H1 (cell line): ENCODE data around the gene CRELD1. TPM values are rescaled to one million over a fixed set of nuclear protein-coding genes. Genes with fewer than 3 reads are reported as not detected.

Source experiments
- CTCF ChIA-PET: fragments of 300-600 bp; sonication (Branson Sonifier 250); formaldehyde crosslinking; loops from one replicate; lab custom pipeline; 2021; ENCODE audit not compliant: partially characterized antibody; lab: Charles Lee
- POLR2A ChIA-PET: fragments of 300-600 bp; sonication (Branson Sonifier 250); formaldehyde crosslinking; loops from one replicate; lab custom pipeline; 2021; ENCODE audit warnings: inconsistent platforms; ENCODE audit not compliant: partially characterized antibody; lab: Charles Lee
- DNase-seq, 2 experiments: peaks; one replicate each; pipeline versions ENCODE4 v3.0.0 to v3.0.0-alpha.2; 2010 to 2022; ENCODE audit warnings: low spot score in 2 of 2, low read depth in 1 of 2, mixed read lengths in 1 of 2
- FAIRE-seq: peaks from 2 replicates; lab custom pipeline; 2011; peaks lifted over from hg19 to GRCh38; lab: Jason Lieb, UNC
- H2AFZ ChIP-seq: 2 replicates; pipeline ENCODE4 v1.8.1; 2012; ENCODE audit warnings: low read length, inconsistent platforms
- H2AK5ac ChIP-seq: 2 replicates; pipeline ENCODE4 v1.6.1; 2013; ENCODE audit warnings: low read depth, low read length
- H2BK120ac ChIP-seq: replicated peaks from 2 replicates; pipeline ENCODE3; 2013; ENCODE audit warnings: low read depth, low read length, inconsistent platforms
- H2BK12ac ChIP-seq: 2 replicates; pipeline ENCODE4 v1.6.1; 2013; ENCODE audit warnings: low read depth, low read length
- H2BK15ac ChIP-seq: 2 replicates; pipeline ENCODE4 v1.6.1; 2013; ENCODE audit warnings: low read length
- H2BK20ac ChIP-seq: 2 replicates; pipeline ENCODE4 v1.6.1; 2013; ENCODE audit warnings: low read length
- H2BK5ac ChIP-seq: 2 replicates; pipeline ENCODE4 v1.6.1; 2013; ENCODE audit warnings: low read depth, low read length
- H3K14ac ChIP-seq: 2 replicates; pipeline ENCODE4 v1.6.1; 2013; ENCODE audit warnings: inconsistent platforms; ENCODE audit not compliant: insufficient read length
- H3K18ac ChIP-seq: 2 replicates; pipeline ENCODE4 v1.6.1; 2013; ENCODE audit warnings: low read length; ENCODE audit errors: extremely low read depth
- H3K23ac ChIP-seq: 2 replicates; pipeline ENCODE4 v1.6.1; 2013; ENCODE audit warnings: inconsistent platforms; ENCODE audit not compliant: insufficient read length
- H3K23me2 ChIP-seq: 2 replicates; pipeline ENCODE4 v1.6.1; 2013; ENCODE audit warnings: low read depth, low read length
- H3K27ac ChIP-seq: 2 replicates; pipeline ENCODE4 v1.6.1; 2011; ENCODE audit warnings: low read depth, low read length, inconsistent platforms
- H3K27me3 ChIP-seq, 4 experiments: replicated peaks in 1 of 4; 1 replicate in 1 of 4; 2 replicates in 3 of 4; pipeline versions ENCODE4 v1.6.1 to v1.8.1; 2011 to 2013; ENCODE audit warnings: low read length in 3 of 4, mild to moderate bottlenecking in 3 of 4, inconsistent platforms in 2 of 4, mixed read lengths in 2 of 4, moderate library complexity in 1 of 4; ENCODE audit not compliant: control insufficient read depth in 3 of 4, insufficient read depth in 3 of 4; ENCODE audit errors: extremely low read depth in 1 of 4
- H3K36me3 ChIP-seq, 4 experiments: 2 replicates each; pipeline versions ENCODE4 v1.6.1 to v1.8.1; 2011 to 2013; ENCODE audit warnings: mild to moderate bottlenecking in 4 of 4, low read length in 3 of 4, moderate library complexity in 2 of 4, control low read depth in 1 of 4, inconsistent platforms in 1 of 4; ENCODE audit not compliant: insufficient read depth in 4 of 4, control insufficient read depth in 2 of 4
- H3K4ac ChIP-seq: replicated peaks from 2 replicates; pipeline ENCODE3; 2013; ENCODE audit warnings: low read length, low read depth, mixed read lengths, inconsistent platforms; ENCODE audit not compliant: insufficient read length
- H3K4me1 ChIP-seq, 4 experiments: replicated peaks in 1 of 4; 1 replicate in 1 of 4; 2 replicates in 3 of 4; pipeline versions ENCODE4 v1.6.1 to v1.8.1; 2011 to 2013; ENCODE audit warnings: low read length in 3 of 4, inconsistent platforms in 2 of 4, mixed read lengths in 1 of 4; ENCODE audit not compliant: insufficient read depth in 4 of 4, control insufficient read depth in 3 of 4
- H3K4me2 ChIP-seq, 2 experiments: 2 replicates each; pipeline versions ENCODE4 v1.6.1 to v1.8.1; 2011 to 2013; ENCODE audit warnings: low read depth in 2 of 2, low read length in 2 of 2, control low read depth in 1 of 2, inconsistent platforms in 1 of 2, mild to moderate bottlenecking in 1 of 2; ENCODE audit not compliant: insufficient read depth in 1 of 2
- H3K4me3 ChIP-seq, 4 experiments: fragments of 200-600, 300-600 bp in 1 of 4; sonication (generic), shearing (Covaris generic), sonication (Bioruptor Twin) in 1 of 4; 2 replicates each; pipeline versions ENCODE4 v1.5.1 to v1.8.1; 2011 to 2016; ENCODE audit warnings: low read length in 4 of 4, low read depth in 3 of 4, control low read depth in 2 of 4, inconsistent platforms in 2 of 4, mild to moderate bottlenecking in 2 of 4, mixed read lengths in 1 of 4, moderate library complexity in 1 of 4; ENCODE audit not compliant: insufficient read depth in 2 of 4; ENCODE audit errors: extremely low read depth in 1 of 4
- H3K56ac ChIP-seq: replicated peaks from 2 replicates; pipeline ENCODE3; 2013; ENCODE audit warnings: low read depth, mild to moderate bottlenecking, mixed read lengths, low read length, inconsistent platforms; ENCODE audit not compliant: insufficient read length
- H3K79me1 ChIP-seq: 2 replicates; pipeline ENCODE4 v1.6.1; 2013; ENCODE audit warnings: low read depth, low read length, control low read depth
- H3K79me2 ChIP-seq, 2 experiments: 2 replicates each; pipeline versions ENCODE4 v1.6.1 to v1.8.1; 2012 to 2013; ENCODE audit warnings: low read length in 2 of 2, mild to moderate bottlenecking in 2 of 2, inconsistent platforms in 1 of 2; ENCODE audit not compliant: insufficient read depth in 2 of 2, control insufficient read depth in 1 of 2
- H3K9ac ChIP-seq, 4 experiments: replicated peaks in 1 of 4; 1 replicate in 1 of 4; 2 replicates in 3 of 4; pipeline versions ENCODE4 v1.6.1 to v1.8.1; 2011 to 2013; ENCODE audit warnings: low read depth in 3 of 4, low read length in 3 of 4, control low read depth in 2 of 4, mild to moderate bottlenecking in 2 of 4, moderate library complexity in 2 of 4, inconsistent platforms in 1 of 4; ENCODE audit errors: extremely low read depth in 1 of 4
- H3K9me3 ChIP-seq, 2 experiments: 2 replicates each; pipeline versions ENCODE4 v1.6.1 to v1.8.1; 2012 to 2013; ENCODE audit warnings: mild to moderate bottlenecking in 2 of 2, moderate library complexity in 2 of 2, control low read depth in 1 of 2, inconsistent platforms in 1 of 2, low read depth in 1 of 2, low read length in 1 of 2, mixed read lengths in 1 of 2; ENCODE audit not compliant: insufficient read depth in 2 of 2
- H4K20me1 ChIP-seq, 2 experiments: replicated peaks in 1 of 2; 2 replicates each; pipeline versions ENCODE3 to v1.8.1; 2011 to 2013; ENCODE audit warnings: inconsistent platforms in 2 of 2, low read length in 2 of 2, mild to moderate bottlenecking in 1 of 2; ENCODE audit not compliant: insufficient read depth in 2 of 2, control insufficient read depth in 1 of 2
- H4K5ac ChIP-seq: 2 replicates; pipeline ENCODE4 v1.6.1; 2013; ENCODE audit warnings: low read length, low read depth, mixed read lengths, inconsistent platforms; ENCODE audit not compliant: insufficient read length
- H4K8ac ChIP-seq: 2 replicates; pipeline ENCODE4 v1.8.0; 2013; ENCODE audit warnings: mild to moderate bottlenecking, moderate library complexity, low read length, inconsistent platforms; ENCODE audit not compliant: insufficient read depth; ENCODE audit errors: extremely low read depth
- H4K91ac ChIP-seq: replicated peaks from 2 replicates; pipeline ENCODE3; 2013; ENCODE audit warnings: low read length, mixed read lengths, inconsistent platforms; ENCODE audit not compliant: insufficient read length
- CHD2 ChIP-seq: IDR thresholded peaks from 2 replicates; pipeline ENCODE4 v1.6.1; 2012; ENCODE audit warnings: low read length, improper control_type of control experiment
- CTBP2 ChIP-seq: IDR thresholded peaks from 2 replicates; pipeline ENCODE4 v1.7.0; 2011; ENCODE audit warnings: borderline replicate concordance, mild to moderate bottlenecking, moderate library complexity, mixed read lengths, low read length; ENCODE audit not compliant: insufficient read depth, insufficient read length
- E2F6 ChIP-seq: IDR thresholded peaks from 2 replicates; pipeline ENCODE4 v1.6.1; 2012; ENCODE audit warnings: inconsistent platforms
- EGR1 ChIP-seq: IDR thresholded peaks from 2 replicates; pipeline ENCODE4 v1.6.1; 2011; ENCODE audit warnings: low read depth, low read length, borderline replicate concordance
- MAX ChIP-seq: IDR thresholded peaks from 2 replicates; pipeline ENCODE4 v1.6.1; 2012; ENCODE audit warnings: inconsistent platforms
- NRF1 ChIP-seq: IDR thresholded peaks from 2 replicates; pipeline ENCODE4 v1.6.1; 2011; ENCODE audit warnings: mild to moderate bottlenecking, low read depth, low read length, improper control_type of control experiment
- POLR2AphosphoS5 ChIP-seq: IDR thresholded peaks from 2 replicates; pipeline ENCODE4 v1.6.1; 2011; ENCODE audit warnings: low read depth, low read length
- RNF2 ChIP-seq: fragments of 200-900, 300-1000 bp; sonication (generic); IDR thresholded peaks from 2 replicates; pipeline ENCODE4 v1.7.1; 2016; ENCODE audit warnings: borderline replicate concordance, low read depth, mild to moderate bottlenecking, antibody characterized with exemption, low read length; ENCODE audit not compliant: poor library complexity, severe bottlenecking; ENCODE audit errors: missing control alignments
- SP1 ChIP-seq: IDR thresholded peaks from 2 replicates; pipeline ENCODE4 v1.6.1; 2011; ENCODE audit warnings: low read depth, low read length
- TCF12 ChIP-seq: IDR thresholded peaks from 2 replicates; pipeline ENCODE4 v1.6.1; 2011; ENCODE audit warnings: low read depth, mild to moderate bottlenecking, low read length
- WGBS, 2 experiments: shearing (Covaris generic) in 1 of 2; methylation state at CpG; one replicate each; pipeline versions ENCODE4 v1.1.6 to v1.1.7; 2013 to 2015; ENCODE audit warnings: low lambda C conversion rate in 2 of 2, mixed read lengths in 2 of 2, inconsistent platforms in 1 of 2, low coverage in 1 of 2, missing lambda C conversion rate in 1 of 2; ENCODE audit not compliant: insufficient replicate concordance in 2 of 2, insufficient coverage in 1 of 2, insufficient read length in 1 of 2; ENCODE audit errors: extremely low coverage in 1 of 2, missing lambda C conversion rate in 1 of 2; 5-methylcytosine and 5-hydroxymethylcytosine counted together
- polyA plus RNA-seq, 7 experiments: library from polyadenylated mRNA; depleted of rRNA in 3 of 7; stranded (reverse) in 5 of 7; unstranded in 2 of 7; fragments of >200 nt in 5 of 7; fragments of 200-250 nt in 2 of 7; gene quantifications; 1 replicate in 5 of 7; 2 replicates in 1 of 7; 4 replicates in 1 of 7; pipeline versions ENCODE4 v1.2.1 to v1.2.3, GENCODE V29; 2011 to 2013; ENCODE audit warnings: missing spikeins in 2 of 7, mixed read lengths in 2 of 7
- total RNA-seq: library from RNA; stranded (reverse); fragmentation: NEBNext Ultra II Directional; extraction: Animal tissue kit (Norgen Biotek cat#: 25700); gene quantifications from 2 replicates; pipeline ENCODE4 v1.2.1, GENCODE V29; 2021

Gene CRELD1
- total and polyA plus RNA-seq, 2 of the 8 experiments (the other 6 are each of a cell fraction or from before 2014, with no cell fraction given), result 12.9 to 15.1 TPM

GRCh38 chr3:9955067-9955502 is 21.5 kb downstream of the CRELD1 start:
- Histone ChIP-seq H2BK12ac (no peak overlapping the region; the same call in 1 of the 2 replicates), H2BK5ac (no peak overlapping the region), H3K9me3 (no peaks in the 10 kb centered on the region), H2BK15ac (no peak overlapping the region), H2AFZ (no peak overlapping the region), H4K5ac (peak overlapping the region; percentile 29), H3K27me3 (peaks cover 0 to 11% (median under 1%) of the 10 kb centered on the region in 4 experiments; a peak in 3 of 7 replicates), H3K4me2 (peak overlapping the region; percentile 58 to 61), H3K79me2 (no peaks in the 10 kb centered on the region; a peak in 1 of 4 replicates), H3K4ac (no peak overlapping the region), H3K36me3 (no peaks in the 10 kb centered on the region), H3K56ac (no peak overlapping the region), H3K4me3 (peak overlapping the region in 2 of 4 experiments; percentile 7 to 29; a peak in 3 of 8 replicates), H3K18ac (no peak overlapping the region), H2BK20ac (no peak overlapping the region; the same call in 1 of the 2 replicates), H2AK5ac (no peak overlapping the region), H3K9ac (no peak overlapping the region), H3K23me2 (peaks cover 4% of the 10 kb centered on the region; the same call in 1 of the 2 replicates), H3K23ac (no peak overlapping the region), H3K14ac (no peak overlapping the region), H3K4me1 (peaks cover 11 to 19% (median 18%) of the 10 kb centered on the region in 4 experiments), H4K20me1 (no peaks in the 10 kb centered on the region), H3K79me1 (no peaks in the 10 kb centered on the region), H3K27ac (no peak overlapping the region), H4K91ac (peak overlapping the region; percentile 58), H4K8ac (no peak overlapping the region), H2BK120ac (no peak overlapping the region)
- ChIA-PET POLR2A (interaction anchor here (0.9 to 2.7 kb wide), 9 partner anchors 8 to 128 kb away, joined by 3 to 19 read pairs (median 3); partner anchors contain the start of gene EMC3), CTCF (interaction anchor here (0.7 to 5.6 kb wide), 12 partner anchors 9 to 222 kb away, joined by 3 to 41 read pairs (median 4); partner anchors contain the start of gene CRELD1)
- 13% methylated on average over 12 of the region's 12 CpGs; no CpG with 5 or more reads in 1 of the 2 experiments for WGBS, 2 experiments
- TF ChIP-seq RNF2, result no peak
- TF ChIP-seq CTBP2, result no peak
- peak; percentile 69; the same call in 1 of the 2 replicates for TF ChIP-seq TCF12
- 0 out of 2 replicates have a peak, but pooled peaks have one; percentile 19 for TF ChIP-seq CHD2
- TF ChIP-seq NRF1, result 0 out of 2 replicates have a peak, but pooled peaks have one; percentile 16
- TF ChIP-seq EGR1, result no peak
- TF ChIP-seq E2F6, result peak; percentile 73
- TF ChIP-seq MAX, result peak; percentile 90
- 0 out of 2 replicates have a peak, but pooled peaks have one; percentile 22 for TF ChIP-seq SP1
- TF ChIP-seq POLR2AphosphoS5, result peak; percentile 36; the same call in 1 of the 2 replicates
- DNase-seq (peak in 1 of 2 experiments; percentile 65), FAIRE-seq (no peak)
